Measurements from ENCODE around the gene SCML2. TPM values are rescaled to one million over a fixed set of nuclear protein-coding genes. Genes with fewer than 3 reads are reported as not detected.

Gene SCML2
- total and polyA plus RNA-seq, 2 of the 13 experiments (the other 11 are each of a cell fraction or from before 2014, with no cell fraction given): 5.1 to 7.6 TPM

DNA sequence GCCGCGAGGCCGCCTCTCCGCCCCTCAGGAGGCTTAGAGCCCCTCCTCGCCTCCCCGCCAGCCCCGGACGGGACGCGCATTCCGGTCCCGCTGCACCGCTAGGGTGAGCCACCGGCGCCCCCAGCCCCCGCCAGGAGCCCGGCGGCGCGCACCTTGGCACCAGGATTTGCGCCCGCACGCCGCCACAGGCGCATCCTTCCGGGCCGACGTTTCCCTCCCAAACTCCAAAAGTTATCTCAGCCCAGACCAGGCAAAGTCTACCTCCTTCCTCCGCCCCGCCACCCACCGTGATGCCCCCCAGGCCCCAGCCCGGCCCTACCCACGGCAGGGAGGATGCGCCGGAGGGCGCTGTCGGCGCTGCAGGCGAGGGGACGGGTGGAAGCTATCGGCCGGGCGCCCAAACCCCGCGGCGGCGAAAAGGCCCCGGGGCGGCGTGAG, 538 bp downstream of the SCML2 start (continued):
- TF ChIP-seq, protein P1, sequence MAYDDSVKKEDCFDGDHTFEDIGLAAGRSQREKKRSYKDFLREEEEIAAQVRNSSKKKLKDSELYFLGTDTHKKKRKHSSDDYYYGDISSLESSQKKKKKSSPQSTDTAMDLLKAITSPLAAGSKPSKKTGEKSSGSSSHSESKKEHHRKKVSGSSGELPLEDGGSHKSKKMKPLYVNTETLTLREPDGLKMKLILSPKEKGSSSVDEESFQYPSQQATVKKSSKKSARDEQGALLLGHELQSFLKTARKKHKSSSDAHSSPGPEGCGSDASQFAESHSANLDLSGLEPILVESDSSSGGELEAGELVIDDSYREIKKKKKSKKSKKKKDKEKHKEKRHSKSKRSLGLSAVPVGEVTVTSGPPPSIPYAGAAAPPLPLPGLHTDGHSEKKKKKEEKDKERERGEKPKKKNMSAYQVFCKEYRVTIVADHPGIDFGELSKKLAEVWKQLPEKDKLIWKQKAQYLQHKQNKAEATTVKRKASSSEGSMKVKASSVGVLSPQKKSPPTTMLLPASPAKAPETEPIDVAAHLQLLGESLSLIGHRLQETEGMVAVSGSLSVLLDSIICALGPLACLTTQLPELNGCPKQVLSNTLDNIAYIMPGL (CRISPR knock-in tag; IDR thresholded peaks at IDR 0.05; ENCODE audit: borderline replicate concordance in 1 of 2, low read depth in 1 of 2): peak; percentile 39 to 43; a peak in 2 of 4 replicates
- TF ChIP-seq GABPB1 (CRISPR knock-in tag; IDR thresholded peaks at IDR 0.05) (peak; percentile 53; the same call in 1 of the 2 replicates), PHF8 (CRISPR knock-in tag; IDR thresholded peaks at IDR 0.05) (0 out of 2 replicates have a peak, but pooled peaks have one; percentile 9), KMT2B (CRISPR knock-in tag; IDR thresholded peaks at IDR 0.05) (0 out of 2 replicates have a peak, but pooled peaks have one; percentile 26)
- TF ChIP-seq, protein P2, sequence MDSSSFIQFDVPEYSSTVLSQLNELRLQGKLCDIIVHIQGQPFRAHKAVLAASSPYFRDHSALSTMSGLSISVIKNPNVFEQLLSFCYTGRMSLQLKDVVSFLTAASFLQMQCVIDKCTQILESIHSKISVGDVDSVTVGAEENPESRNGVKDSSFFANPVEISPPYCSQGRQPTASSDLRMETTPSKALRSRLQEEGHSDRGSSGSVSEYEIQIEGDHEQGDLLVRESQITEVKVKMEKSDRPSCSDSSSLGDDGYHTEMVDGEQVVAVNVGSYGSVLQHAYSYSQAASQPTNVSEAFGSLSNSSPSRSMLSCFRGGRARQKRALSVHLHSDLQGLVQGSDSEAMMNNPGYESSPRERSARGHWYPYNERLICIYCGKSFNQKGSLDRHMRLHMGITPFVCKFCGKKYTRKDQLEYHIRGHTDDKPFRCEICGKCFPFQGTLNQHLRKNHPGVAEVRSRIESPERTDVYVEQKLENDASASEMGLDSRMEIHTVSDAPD (CRISPR knock-in tag; IDR thresholded peaks at IDR 0.05): no peak

DNA sequence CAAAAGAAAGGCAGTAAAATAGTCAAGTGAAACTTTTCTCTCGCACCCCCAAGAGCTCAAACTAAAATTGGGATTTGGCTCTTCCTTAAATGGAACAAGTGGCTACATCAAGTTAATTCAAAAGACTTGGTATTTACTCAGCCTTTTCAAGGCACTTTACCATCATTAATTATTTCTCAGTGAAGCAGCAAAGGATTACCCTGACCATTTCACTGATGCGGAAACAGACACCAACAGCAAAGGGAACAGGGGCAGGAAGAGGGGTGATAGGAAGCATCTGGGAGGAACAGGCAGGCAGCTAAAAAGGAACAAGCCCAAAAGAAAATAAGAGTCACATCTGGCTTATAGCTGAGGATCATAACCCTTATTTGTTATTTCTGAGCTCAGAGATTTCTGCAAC, 2.7 kb downstream of the SCML2 start:
- DNase-seq (ENCODE audit: low spot score): no peak
- no peak for ATAC-seq
- POLR2A ChIA-PET: no interaction called here
- CTCF ChIA-PET (ENCODE audit: low intra/inter-chr PET ratio, low total read pairs): no interaction called here
- TF ChIP-seq JDP2 (CRISPR knock-in tag; IDR thresholded peaks at IDR 0.05; ENCODE audit: borderline replicate concordance) (no peak), ZNF354B (CRISPR knock-in tag; IDR thresholded peaks at IDR 0.05) (no peak), FOXP1 (IDR thresholded peaks at IDR 0.05) (no peak), FOXP1 (CRISPR knock-in tag; IDR thresholded peaks at IDR 0.05) (no peak), POGZ (CRISPR knock-in tag; IDR thresholded peaks at IDR 0.05) (no peak), RBFOX2 (IDR thresholded peaks at IDR 0.05; ENCODE audit: low read depth, low read length) (no peak), ZNF720 (CRISPR knock-in tag; IDR thresholded peaks at IDR 0.05) (no peak), DNMT1 (CRISPR knock-in tag; IDR thresholded peaks at IDR 0.05) (no peak)
- TF ChIP-seq, protein P3, sequence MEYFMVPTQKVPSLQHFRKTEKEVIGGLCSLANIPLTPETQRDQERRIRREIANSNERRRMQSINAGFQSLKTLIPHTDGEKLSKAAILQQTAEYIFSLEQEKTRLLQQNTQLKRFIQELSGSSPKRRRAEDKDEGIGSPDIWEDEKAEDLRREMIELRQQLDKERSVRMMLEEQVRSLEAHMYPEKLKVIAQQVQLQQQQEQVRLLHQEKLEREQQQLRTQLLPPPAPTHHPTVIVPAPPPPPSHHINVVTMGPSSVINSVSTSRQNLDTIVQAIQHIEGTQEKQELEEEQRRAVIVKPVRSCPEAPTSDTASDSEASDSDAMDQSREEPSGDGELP (IDR thresholded peaks at IDR 0.05; ENCODE audit: borderline replicate concordance, low read depth): no peak
- H2AFZ ChIP-seq (ENCODE audit: low read length): no peak overlapping the region
- no peak overlapping the region; a peak in 1 of 6 replicates for H3K4me3 ChIP-seq (replicated peaks in 1 of 3; ENCODE audit: insufficient read depth in 1 of 3, low read depth in 2 of 3, low read length in 3 of 3)
- H3K9ac ChIP-seq (ENCODE audit: insufficient read depth, low read depth, low read length): no peak overlapping the region
- WGBS (ENCODE audit: low lambda C conversion rate): 80% methylated on average over 2 of the region's 2 CpGs
- no TSS peak for BruUV-seq (replicated peaks)
- no peaks in the 10 kb centered on the region for H3K36me3 ChIP-seq (replicated peaks in 1 of 2; ENCODE audit: control insufficient read depth in 1 of 2, insufficient read depth in 2 of 2, low read length in 2 of 2)
- no peak overlapping the region; the same call in 1 of the 2 replicates for H3K4me2 ChIP-seq (ENCODE audit: low read depth, low read length)
- FAIRE-seq: peak; percentile 36
- H3K27me3 ChIP-seq (ENCODE audit: control insufficient read depth in 1 of 2, insufficient read depth in 2 of 2, low read length in 2 of 2): 0 out of 5 replicates have a peak, but pooled peaks cover 0 to 4% of the 10 kb centered on the region in 2 experiments
- H3K79me2 ChIP-seq (ENCODE audit: insufficient read depth, low read length): peaks cover 34% of the 10 kb centered on the region
- in situ Hi-C loops (cut with HindIII; ENCODE audit: extremely low pct_ligation_motif_present, low pct_unique_long_range_greater_than_20kb): no loop called here
- H4K20me1 ChIP-seq (ENCODE audit: insufficient read depth, low read length): no peaks in the 10 kb centered on the region
- peaks cover 53% of the 10 kb centered on the region for H3K4me1 ChIP-seq (ENCODE audit: insufficient read depth, low read length)
- H3K9me3 ChIP-seq (ENCODE audit: low read length): no peaks in the 10 kb centered on the region
- intact Hi-C loops (cut with micrococcal nuclease; ENCODE audit: unreplicated experiment): no loop called here
- no peak overlapping the region for H3K27ac ChIP-seq (ENCODE audit: extremely low read length, insufficient read depth, low read length)

Measured in HepG2 (cell line).